Hippocampal formation (tissue), 2 donors: Measurements from ENCODE around the gene CACNA2D3.
A peak's percentile ranks its signal among the peaks of the same experiment; 100 is the strongest.

Source experiments
- DNase-seq, 2 donors: peaks; one replicate each; lab custom pipeline; 2025; lab: John Stamatoyannopoulos, UW

CACNA2D3 gene

GRCh38 chr3:54745843-54746242, 623.5 kb downstream of the CACNA2D3 start:
- DNase-seq, result no peak

GRCh38 chr3:54746722-54747121, 624.4 kb downstream of the CACNA2D3 start:
- DNase-seq, result no peak

- DNase-seq, result no peak
These were observed 633.4 kb downstream of the CACNA2D3 start for GRCh38 chr3:54755756-54756155.

- no peak for DNase-seq
These were observed 634.0 kb downstream of the CACNA2D3 start for GRCh38 chr3:54756330-54756731.

- no peak for DNase-seq
These were observed 636.1 kb downstream of the CACNA2D3 start for GRCh38 chr3:54758461-54758860.

- no peak for DNase-seq
These were observed 636.8 kb downstream of the CACNA2D3 start for GRCh38 chr3:54759166-54759565.

GRCh38 chr3:54760201-54760600, 637.8 kb downstream of the CACNA2D3 start:
- no peak for DNase-seq

GRCh38 chr3:54761637-54762036, 639.3 kb downstream of the CACNA2D3 start:
- DNase-seq, result no peak

GRCh38 chr3:54764911-54765310, 642.6 kb downstream of the CACNA2D3 start:
- DNase-seq, result no peak

GRCh38 chr3:54771050-54771449, 648.7 kb downstream of the CACNA2D3 start:
- DNase-seq, result no peak

- no peak for DNase-seq
These were observed 649.7 kb downstream of the CACNA2D3 start for GRCh38 chr3:54772051-54772450.

GRCh38 chr3:54772746-54773145, 650.4 kb downstream of the CACNA2D3 start:
- no peak for DNase-seq

GRCh38 chr3:54773271-54773670, 650.9 kb downstream of the CACNA2D3 start:
- no peak for DNase-seq

- DNase-seq, result no peak
These were observed 654.2 kb downstream of the CACNA2D3 start for GRCh38 chr3:54776601-54777000.

GRCh38 chr3:54777141-54777540, 654.8 kb downstream of the CACNA2D3 start:
- no peak for DNase-seq

- no peak for DNase-seq
These were observed 658.0 kb downstream of the CACNA2D3 start for GRCh38 chr3:54780336-54780735.

GRCh38 chr3:54781728-54782127, 659.4 kb downstream of the CACNA2D3 start:
- no peak for DNase-seq

- DNase-seq, result no peak
These were observed 661.3 kb downstream of the CACNA2D3 start for GRCh38 chr3:54783611-54784010.

- no peak for DNase-seq
These were observed 661.7 kb downstream of the CACNA2D3 start for GRCh38 chr3:54784021-54784420.

- no peak for DNase-seq
These were observed 663.6 kb downstream of the CACNA2D3 start for GRCh38 chr3:54785976-54786375.

- peak in 1 of 2 donors; percentile 39 for DNase-seq
These were observed 667.7 kb downstream of the CACNA2D3 start for GRCh38 chr3:54790051-54790450.

- DNase-seq, result no peak
These were observed 669.3 kb downstream of the CACNA2D3 start for GRCh38 chr3:54791501-54792156.

GRCh38 chr3:54792584-54792983, 670.2 kb downstream of the CACNA2D3 start:
- DNase-seq, result no peak

- peak in 1 of 2 donors; percentile 21 for DNase-seq
These were observed 670.8 kb downstream of the CACNA2D3 start for GRCh38 chr3:54793171-54793570.
